ENCODE measurements around the gene SLC16A13.
"Not testable (repeated sequence)": the region's sequence is repeated elsewhere in the genome, so short reads cannot be mapped to it uniquely, and the experiment has no call there.

SLC16A13 gene

DNA sequence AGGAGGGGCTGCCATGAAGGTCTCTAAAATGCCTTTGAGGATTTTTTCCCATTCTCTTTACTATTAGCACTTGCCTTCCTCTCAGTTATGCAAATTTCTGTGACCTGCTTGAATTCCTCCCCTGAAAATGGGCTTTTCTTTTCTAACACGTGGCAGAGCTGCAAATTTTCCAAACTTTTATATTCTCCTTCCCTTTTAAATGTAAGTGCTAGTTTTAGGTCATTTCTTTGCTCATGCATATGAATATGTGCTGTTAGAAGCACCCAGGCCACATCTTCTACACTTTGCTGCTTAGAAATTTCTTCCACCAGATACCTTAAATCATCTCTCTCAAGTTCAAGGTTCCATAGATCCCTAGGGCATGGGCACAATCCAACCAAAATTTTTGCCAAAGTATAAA lies 32.5 kb downstream of the SLC16A13 start:
- DNase-seq: no peak

DNA sequence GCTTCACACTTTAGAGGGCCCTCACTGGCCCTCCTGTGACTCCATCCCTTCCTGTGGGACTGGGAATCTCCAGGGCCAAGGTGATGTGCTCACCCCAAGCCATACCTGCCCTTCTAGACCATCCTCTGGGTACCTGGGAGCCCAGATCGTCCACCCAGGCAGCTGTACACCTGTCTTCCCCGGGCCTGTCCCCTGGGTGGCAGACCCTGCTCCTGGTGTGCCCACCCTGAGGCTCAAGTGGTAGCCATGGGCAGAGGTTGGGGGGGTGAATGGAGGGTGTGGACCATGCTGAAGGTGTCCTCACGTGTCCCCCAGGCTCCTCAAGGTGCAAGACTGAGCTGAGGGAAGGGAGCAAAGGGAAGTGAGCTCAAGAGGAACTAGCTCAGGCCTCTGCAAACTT lies 34.9 kb downstream of the SLC16A13 start:
- no peak for DNase-seq

DNA sequence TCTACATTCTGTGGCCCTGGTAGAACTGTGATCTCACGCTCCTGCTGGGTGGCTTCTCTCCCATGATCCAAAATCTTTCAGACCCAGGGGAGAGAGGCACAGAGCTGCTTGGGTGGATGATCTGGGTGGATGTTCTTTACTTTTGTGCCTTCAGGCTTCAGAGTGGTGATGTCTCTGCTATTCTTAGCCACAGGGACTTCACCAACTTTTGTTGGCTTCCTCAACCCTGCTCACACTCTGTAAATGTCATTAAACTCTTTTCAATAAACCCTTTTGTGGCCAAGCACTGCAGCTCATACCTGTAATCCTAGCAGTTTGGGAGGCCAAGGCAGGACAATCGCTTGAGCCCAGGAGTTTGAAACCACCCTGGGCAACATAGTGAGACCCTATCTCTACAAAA lies 36.6 kb downstream of the SLC16A13 start:
- no peak for DNase-seq

- DNase-seq: no peak
These were observed 39.1 kb downstream of the SLC16A13 start for GRCh38 chr17:7074931-7075330.

DNA sequence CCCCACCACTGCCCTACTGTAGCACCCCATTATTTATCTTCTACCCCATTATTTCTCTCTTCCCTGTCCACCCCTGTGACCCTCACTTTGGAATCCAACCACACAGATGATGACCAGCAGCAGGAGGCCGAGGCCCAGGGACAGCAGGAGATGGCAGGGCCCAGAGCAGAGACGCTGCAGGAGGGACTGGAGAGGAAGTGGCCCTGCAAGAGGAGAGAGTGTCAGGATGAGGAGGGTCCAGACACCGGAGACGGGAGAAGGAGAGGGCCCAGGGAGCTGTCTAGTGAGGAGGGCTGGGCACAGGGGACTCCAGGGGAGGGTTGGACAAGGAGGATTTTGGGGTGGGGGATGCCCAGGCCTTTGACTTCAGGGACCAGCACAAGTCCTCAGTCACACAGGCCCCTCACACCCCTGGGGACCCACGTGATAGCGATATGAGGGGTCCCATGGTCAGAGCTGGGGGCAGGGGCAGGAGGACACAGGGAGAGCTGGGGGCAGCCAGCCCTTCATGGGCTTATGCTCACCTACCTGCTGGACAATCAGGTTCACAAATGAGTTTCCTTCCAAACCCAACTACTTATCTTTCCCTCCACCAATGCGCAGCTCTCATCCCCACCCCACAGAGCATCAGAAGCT lies 42.2 kb downstream of the SLC16A13 start:
- DNase-seq: no peak

- DNase-seq: no peak
These were observed 42.9 kb downstream of the SLC16A13 start for GRCh38 chr17:7078711-7079110.

GRCh38 chr17:7079581-7080455 lies 44.0 kb downstream of the SLC16A13 start, which contains the start of gene CLEC10A:
Gene CLEC10A (minus strand): TSS chr17:7080251. CDS start chr17:7078812, 1,439 bp downstream.
- DNase-seq: no peak

DNA sequence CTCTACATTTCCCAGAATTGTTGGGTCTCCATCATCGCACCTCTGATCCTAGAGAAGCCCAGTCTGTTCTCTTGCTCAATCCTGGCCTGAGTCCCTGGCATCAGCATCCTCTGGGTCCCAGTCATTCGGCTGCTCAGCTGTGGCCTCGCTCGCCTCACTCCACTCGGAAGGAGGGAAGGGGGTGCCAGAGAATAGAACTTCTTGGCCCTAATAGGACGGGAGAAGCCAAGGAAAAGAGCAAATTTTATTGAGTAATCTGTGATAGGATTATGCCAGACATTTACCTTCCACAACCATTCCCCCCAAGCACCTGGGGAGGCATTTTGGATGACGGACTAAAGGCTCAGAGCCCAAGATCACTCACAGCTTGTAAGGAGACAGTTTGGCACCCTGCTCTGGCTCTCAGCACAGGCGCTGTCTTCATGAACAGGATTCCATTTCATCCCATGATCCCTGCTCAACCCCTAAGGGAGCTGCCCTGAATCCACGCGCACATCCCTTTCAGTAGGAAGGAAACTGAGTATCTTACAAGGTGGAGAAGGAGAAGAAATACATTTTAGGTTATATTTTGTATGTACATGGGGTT lies 44.7 kb downstream of the SLC16A13 start:
- DNase-seq: no peak

DNA sequence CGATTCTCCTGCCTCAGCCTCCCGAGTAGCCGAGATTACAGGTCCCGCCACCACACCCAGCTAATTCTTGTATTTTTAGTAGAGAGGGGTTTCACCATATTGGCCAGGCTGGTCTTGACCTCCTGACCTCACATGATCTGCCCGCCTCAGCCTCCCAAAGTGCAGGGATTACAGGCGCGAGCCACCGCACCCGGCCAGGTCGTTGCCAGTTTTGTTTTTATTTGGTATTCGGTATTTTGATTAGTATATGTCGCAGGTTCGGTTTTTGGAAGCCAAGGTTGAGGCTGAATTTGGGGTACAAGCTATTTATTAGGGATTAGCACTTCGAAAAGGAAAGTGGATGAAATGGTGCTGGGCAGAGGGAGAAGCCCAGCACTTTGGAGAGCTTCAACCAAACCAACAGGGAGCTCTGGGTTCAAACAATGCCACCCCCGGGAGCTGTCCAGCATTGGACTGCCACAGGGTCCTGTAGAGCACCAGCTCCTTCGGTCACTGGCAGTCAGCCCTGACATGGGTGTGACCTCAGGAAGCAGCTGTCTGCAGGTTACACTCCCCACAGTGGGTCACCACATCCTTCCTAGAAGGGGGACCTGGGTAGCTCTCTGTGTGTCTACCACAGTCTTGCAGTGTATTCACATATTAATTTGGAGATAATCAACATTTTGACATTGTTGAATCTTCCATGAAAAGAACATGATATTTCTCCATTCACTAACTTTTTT lies 45.7 kb downstream of the SLC16A13 start:
- no peak for DNase-seq

DNA sequence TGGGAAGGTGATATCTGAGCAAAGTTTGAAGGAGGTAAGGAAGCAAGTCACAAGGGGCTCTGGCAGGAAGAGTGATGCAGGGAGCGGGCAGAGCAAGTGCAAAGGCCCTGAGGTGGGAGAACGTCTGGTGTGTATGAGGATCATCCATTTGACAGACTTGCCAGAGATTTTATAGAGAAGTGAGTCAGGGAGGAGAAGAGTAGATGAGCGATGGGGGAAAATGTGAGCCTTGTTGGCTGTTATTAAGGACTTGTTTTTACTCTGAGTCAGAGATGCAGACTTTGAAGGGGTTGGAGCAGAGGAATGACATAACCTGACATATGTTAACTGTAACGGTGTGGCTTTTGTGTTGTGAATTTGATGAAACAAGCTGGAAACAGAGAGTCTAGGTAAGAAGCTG lies 47.8 kb downstream of the SLC16A13 start:
- no peak for DNase-seq

DNA sequence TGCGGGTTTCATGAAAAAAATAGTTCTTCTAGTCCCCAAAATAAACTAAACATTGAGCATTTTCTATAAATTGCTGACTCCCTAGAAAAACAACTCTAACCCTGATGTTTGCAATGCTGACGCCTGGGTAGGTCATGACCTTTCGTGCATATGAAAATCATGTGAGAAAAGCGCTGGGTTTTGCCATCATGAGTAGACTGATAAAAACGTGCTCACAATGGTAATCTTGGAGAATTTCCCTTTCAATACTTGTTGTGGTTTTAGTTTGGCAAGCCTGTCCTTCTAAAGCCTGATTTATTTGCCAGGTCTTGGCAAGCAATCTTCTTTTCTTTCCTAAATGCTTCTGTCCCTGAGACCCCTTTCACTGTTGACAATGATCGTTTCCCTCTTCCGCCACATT lies 48.3 kb downstream of the SLC16A13 start:
- no peak for DNase-seq

- DNase-seq: not testable (repeated sequence)
These were observed 52.6 kb downstream of the SLC16A13 start for GRCh38 chr17:7088442-7088841.

DNA sequence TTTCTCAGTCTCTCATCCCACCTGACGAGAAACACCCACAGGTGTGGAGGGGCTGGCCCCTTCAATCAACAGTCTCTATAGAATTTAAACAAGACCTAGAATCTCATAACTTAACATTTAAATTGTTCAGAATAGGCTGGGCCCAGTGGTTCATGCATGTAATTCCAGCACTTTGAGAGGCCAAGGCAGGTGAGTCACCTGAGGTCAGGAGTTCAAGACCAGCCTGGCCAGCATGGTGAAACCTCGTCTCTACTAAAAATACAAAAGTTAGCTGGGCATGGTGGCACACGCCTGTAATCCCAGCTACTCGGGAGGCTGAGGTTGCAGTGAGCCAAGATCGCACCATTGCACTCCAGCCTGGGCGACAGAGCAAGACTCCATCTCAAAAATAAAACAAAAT lies 53.8 kb downstream of the SLC16A13 start:
- not testable (repeated sequence) for DNase-seq
